HG03135 (cell line): ENCODE data around the gene P2RX5.

Source experiments
- ATAC-seq: cut with Tn5 transposase; IDR thresholded peaks from one replicate; pipeline ENCODE4 v1.9.1; 2021; ENCODE audit warnings: mild to moderate bottlenecking, moderate library complexity; ENCODE audit not compliant: unreplicated experiment

The P2RX5 gene

GRCh38 chr17:3657874-3658783 is 37.8 kb downstream of the P2RX5 start:
- no peak for ATAC-seq

GRCh38 chr17:3657588-3657869 is 38.4 kb downstream of the P2RX5 start:
- ATAC-seq, result no peak

GRCh38 chr17:3656755-3657587 is 39.0 kb downstream of the P2RX5 start:
- ATAC-seq, result no peak

GRCh38 chr17:3656353-3656752 is 39.6 kb downstream of the P2RX5 start:
- no peak for ATAC-seq

GRCh38 chr17:3655766-3656165 is 40.2 kb downstream of the P2RX5 start:
- no peak for ATAC-seq

- ATAC-seq, result no peak
Observed at GRCh38 chr17:3647769-3648555, 48.0 kb downstream of the P2RX5 start.

- no peak for ATAC-seq
Observed at GRCh38 chr17:3647251-3647650, 48.7 kb downstream of the P2RX5 start.

GRCh38 chr17:3645310-3645709 is 50.6 kb downstream of the P2RX5 start:
- ATAC-seq, result no peak

GRCh38 chr17:3643889-3644349 is 52.0 kb downstream of the P2RX5 start:
- ATAC-seq, result no peak

GRCh38 chr17:3641717-3642486 is 54.1 kb downstream of the P2RX5 start:
- ATAC-seq, result no peak

GRCh38 chr17:3641014-3641413 is 54.9 kb downstream of the P2RX5 start:
- ATAC-seq, result no peak

GRCh38 chr17:3639981-3640596 is 55.9 kb downstream of the P2RX5 start:
- no peak for ATAC-seq

GRCh38 chr17:3636908-3637373 is 59.0 kb downstream of the P2RX5 start:
- peak; percentile 19 for ATAC-seq

GRCh38 chr17:3636154-3636907 is 59.6 kb downstream of the P2RX5 start, which contains the start of the genes CTNS and SHPK:
Gene CTNS, plus strand, starts transcription at chr17:3636760. Its CDS starts 3,447 bp downstream, at chr17:3640207.
Gene SHPK, minus strand, starts transcription at chr17:3636250. Its CDS starts 31 bp downstream, at chr17:3636219.
- peak; percentile 95 for ATAC-seq

GRCh38 chr17:3635474-3636153 is 60.3 kb downstream of the P2RX5 start:
- no peak for ATAC-seq

GRCh38 chr17:3632287-3632686 is 63.7 kb downstream of the P2RX5 start:
- ATAC-seq, result no peak

- no peak for ATAC-seq
Observed at GRCh38 chr17:3630781-3631180, 65.2 kb downstream of the P2RX5 start.

GRCh38 chr17:3627769-3628167 is 68.2 kb downstream of the P2RX5 start:
- ATAC-seq, result no peak
